ENCODE measurements around the gene PAXX. TPM values are rescaled to one million over a fixed set of nuclear protein-coding genes. Genes with fewer than 3 reads are reported as not detected.

Gene PAXX
- total RNA-seq, 2 donors from 2014 or later = 34.0 to 97.2 TPM

DNA sequence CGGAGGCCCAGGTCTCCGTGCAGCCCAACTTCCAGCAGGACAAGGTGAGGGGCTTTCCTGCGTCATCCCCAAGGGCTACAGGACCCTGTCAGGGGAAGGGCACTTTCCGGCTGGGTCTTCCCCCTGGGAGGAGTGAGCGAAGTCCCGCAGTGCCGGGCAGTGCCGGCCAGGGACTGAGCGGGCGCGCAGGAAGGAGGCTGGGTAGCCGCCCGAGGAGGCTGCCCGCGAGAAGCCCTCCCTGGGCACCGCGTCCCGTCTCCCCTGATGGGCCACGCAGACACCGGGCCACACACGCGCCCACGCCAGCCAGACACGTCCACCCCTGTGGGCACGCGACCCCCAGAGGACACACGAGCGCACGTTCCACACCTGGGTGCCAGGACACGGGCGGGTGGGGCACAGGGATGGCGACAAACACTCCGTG lies 14.6 kb upstream of the PAXX start:
- TF ChIP-seq POLR2A (IDR thresholded peaks at IDR 0.05) = no peak
- TF ChIP-seq, protein P1, sequence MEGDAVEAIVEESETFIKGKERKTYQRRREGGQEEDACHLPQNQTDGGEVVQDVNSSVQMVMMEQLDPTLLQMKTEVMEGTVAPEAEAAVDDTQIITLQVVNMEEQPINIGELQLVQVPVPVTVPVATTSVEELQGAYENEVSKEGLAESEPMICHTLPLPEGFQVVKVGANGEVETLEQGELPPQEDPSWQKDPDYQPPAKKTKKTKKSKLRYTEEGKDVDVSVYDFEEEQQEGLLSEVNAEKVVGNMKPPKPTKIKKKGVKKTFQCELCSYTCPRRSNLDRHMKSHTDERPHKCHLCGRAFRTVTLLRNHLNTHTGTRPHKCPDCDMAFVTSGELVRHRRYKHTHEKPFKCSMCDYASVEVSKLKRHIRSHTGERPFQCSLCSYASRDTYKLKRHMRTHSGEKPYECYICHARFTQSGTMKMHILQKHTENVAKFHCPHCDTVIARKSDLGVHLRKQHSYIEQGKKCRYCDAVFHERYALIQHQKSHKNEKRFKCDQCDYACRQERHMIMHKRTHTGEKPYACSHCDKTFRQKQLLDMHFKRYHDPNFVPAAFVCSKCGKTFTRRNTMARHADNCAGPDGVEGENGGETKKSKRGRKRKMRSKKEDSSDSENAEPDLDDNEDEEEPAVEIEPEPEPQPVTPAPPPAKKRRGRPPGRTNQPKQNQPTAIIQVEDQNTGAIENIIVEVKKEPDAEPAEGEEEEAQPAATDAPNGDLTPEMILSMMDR (IDR thresholded peaks at IDR 0.05) = no peak
- ATAC-seq = no peak
- no peaks in the 10 kb centered on the region for H3K27me3 ChIP-seq
- 18 to 87% methylated on average over 3 to 29 of the region's 33 CpGs for WGBS, 2 donors
- intact Hi-C loops (cut with DNase I) = no loop called here
- no peak overlapping the region for H3K4me3 ChIP-seq
- no peak for DNase-seq
- H3K4me1 ChIP-seq = peaks cover 6% of the 10 kb centered on the region
- H3K36me3 ChIP-seq (replicated peaks in 1 of 2; ENCODE audit: insufficient read depth in 1 of 2, low read depth in 2 of 2) = no peaks in the 10 kb centered on the region
- peak overlapping the region in 1 of 4 donors; percentile 38 for H3K27ac ChIP-seq
- H3K9me3 ChIP-seq = no peaks in the 10 kb centered on the region

DNA sequence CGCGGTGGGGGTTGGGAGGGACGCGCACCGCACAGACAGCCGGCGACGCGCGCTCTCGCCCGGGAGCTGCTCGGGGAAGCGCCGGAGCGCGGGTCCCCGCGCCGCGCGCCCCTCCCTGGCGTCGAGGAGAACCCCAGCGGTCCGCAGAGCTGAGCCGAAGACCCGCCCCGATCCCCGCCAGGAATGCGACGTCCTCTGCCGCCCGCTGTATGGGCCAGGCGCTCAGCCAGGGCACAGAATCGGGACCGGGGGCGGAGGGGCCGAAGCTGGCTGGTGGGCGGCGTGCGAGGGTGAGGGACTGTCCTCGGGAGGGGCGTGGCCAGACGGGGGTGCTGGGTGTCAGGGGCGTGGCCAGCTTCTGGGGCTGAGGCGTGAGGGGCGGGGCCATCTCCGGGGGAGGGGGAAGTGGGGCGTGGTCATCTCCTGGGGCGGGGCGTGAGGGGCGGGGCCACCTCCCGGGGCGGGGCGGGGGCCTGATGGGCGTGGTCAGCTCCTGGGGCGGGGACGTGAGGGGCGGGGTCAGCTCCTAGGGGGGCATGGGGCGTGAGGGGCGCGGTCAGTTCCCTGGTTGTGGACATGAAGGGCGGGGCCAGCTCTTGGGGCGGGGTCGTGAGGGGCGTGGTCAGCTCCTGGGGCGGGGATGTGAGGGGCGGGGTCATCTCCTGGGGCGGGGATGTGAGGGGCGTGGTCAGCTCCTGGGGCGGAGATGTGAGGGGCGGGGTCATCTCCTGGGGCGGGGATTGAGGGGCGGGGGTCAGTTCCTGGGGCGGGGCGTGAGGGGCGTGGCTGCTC lies 14.0 kb upstream of the PAXX start:
- ATAC-seq = peak; percentile 46
- DNase-seq = peak; percentile 56 to 68 (median 62)

DNA sequence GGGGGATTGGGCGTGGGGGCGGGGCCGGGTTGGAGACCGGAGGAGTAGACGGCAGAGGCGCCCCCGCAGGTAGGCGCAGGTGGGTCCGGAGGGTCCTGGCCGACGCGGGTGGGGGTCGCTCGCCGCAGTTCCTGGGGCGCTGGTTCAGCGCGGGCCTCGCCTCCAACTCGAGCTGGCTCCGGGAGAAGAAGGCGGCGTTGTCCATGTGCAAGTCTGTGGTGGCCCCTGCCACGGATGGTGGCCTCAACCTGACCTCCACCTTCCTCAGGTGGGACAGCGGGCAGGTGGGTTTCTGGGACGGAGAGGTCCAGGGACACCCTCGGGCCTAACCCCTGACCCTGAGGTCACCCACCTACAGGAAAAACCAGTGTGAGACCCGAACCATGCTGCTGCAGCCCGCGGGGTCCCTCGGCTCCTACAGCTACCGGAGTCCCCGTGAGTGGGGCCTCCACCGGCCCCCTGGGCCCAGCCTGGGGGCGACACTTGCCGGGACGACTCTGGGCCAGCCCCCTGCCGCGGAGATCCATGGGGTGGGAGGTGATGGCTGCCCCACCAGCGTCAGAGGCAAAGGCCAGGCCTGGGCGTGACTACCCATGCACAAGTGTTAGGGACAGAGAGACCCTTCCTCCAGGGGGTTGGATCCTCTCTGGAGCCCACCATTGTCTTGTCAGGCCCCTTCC lies 13.2 kb upstream of the PAXX start:
- no peaks in the 10 kb centered on the region for H3K27me3 ChIP-seq
- no peak for DNase-seq
- peaks cover 6% of the 10 kb centered on the region for H3K4me1 ChIP-seq
- no peak overlapping the region for H3K27ac ChIP-seq
- TF ChIP-seq POLR2A (IDR thresholded peaks at IDR 0.05) = no peak
- TF ChIP-seq, protein P1 (IDR thresholded peaks at IDR 0.05) = no peak
- intact Hi-C loops (cut with DNase I) = no loop called here
- H3K36me3 ChIP-seq (replicated peaks in 1 of 2; ENCODE audit: insufficient read depth in 1 of 2, low read depth in 2 of 2) = no peaks in the 10 kb centered on the region
- H3K4me3 ChIP-seq = no peak overlapping the region
- H3K9me3 ChIP-seq = no peaks in the 10 kb centered on the region
- ATAC-seq = no peak
- WGBS, 2 donors = 44 to 54% methylated on average over 19 to 26 of the region's 41 CpGs

More for the DNA sequence above, 14.0 kb upstream of the PAXX start:
- Histone ChIP-seq H3K27ac (peak overlapping the region in 1 of 4 donors; percentile 38), H3K27me3 (no peaks in the 10 kb centered on the region), H3K4me3 (no peak overlapping the region), H3K9me3 (no peaks in the 10 kb centered on the region), H3K36me3 (replicated peaks in 1 of 2; ENCODE audit: insufficient read depth in 1 of 2, low read depth in 2 of 2) (no peaks in the 10 kb centered on the region), H3K4me1 (peaks cover 6% of the 10 kb centered on the region)
- intact Hi-C loops (cut with DNase I) = no loop called here
- 3% methylated on average over 43 of the region's 78 CpGs; no CpG with 5 or more reads in 1 of the 2 donors for WGBS, 2 donors
- TF ChIP-seq, protein P1 (IDR thresholded peaks at IDR 0.05) = no peak
- TF ChIP-seq POLR2A (IDR thresholded peaks at IDR 0.05) = no peak

DNA sequence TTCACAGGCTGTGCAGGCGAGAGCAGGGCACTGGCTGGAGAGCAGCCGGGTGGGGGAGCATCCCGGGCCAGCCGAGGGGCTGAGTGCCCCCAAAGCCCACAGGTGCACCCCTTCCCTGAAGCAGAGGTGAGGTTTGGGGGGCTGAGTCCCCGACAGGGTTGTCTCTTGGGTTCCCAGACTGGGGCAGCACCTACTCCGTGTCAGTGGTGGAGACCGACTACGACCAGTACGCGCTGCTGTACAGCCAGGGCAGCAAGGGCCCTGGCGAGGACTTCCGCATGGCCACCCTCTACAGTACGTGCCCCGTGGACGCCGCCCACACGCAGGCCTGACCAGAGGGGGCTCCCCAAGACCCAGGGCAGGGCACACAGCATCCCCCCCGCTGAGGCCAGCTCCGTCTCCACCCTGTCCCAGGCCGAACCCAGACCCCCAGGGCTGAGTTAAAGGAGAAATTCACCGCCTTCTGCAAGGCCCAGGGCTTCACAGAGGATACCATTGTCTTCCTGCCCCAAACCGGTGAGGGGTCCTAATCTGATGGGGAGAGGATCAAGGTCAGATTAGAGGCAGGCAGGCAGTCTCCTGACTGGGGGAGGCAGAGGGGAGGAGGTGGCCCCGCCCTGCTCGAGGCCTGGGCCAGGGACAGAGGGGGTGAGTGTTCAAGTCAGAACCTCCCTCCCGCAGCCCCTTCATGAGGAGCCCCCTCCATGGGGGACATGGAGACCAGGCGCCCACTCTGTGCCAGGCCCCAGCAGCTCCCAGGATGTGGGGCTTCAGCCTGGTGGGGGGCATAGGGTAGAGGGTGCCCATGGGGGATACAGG lies 12.2 kb upstream of the PAXX start:
- H3K4me1 ChIP-seq = peaks cover 7% of the 10 kb centered on the region
- no peaks in the 10 kb centered on the region for H3K36me3 ChIP-seq (replicated peaks in 1 of 2; ENCODE audit: insufficient read depth in 1 of 2, low read depth in 2 of 2)
- no peak overlapping the region for H3K27ac ChIP-seq
- 79 to 88% methylated on average over 4 to 26 of the region's 26 CpGs for WGBS, 2 donors
- ATAC-seq = no peak
- intact Hi-C loops (cut with DNase I) = no loop called here
- TF ChIP-seq POLR2A (IDR thresholded peaks at IDR 0.05) = no peak
- TF ChIP-seq, protein P1 (IDR thresholded peaks at IDR 0.05) = no peak
- DNase-seq = no peak
- H3K4me3 ChIP-seq = no peak overlapping the region
- no peaks in the 10 kb centered on the region for H3K9me3 ChIP-seq
- peaks cover 0 to 5% of the 10 kb centered on the region in 2 donors for H3K27me3 ChIP-seq

Data from body of pancreas (tissue), 4 donors.